HUES6 (cell line): ENCODE results near the gene KCNK17.

ENCODE experiments used
- H3K27ac ChIP-seq: 2 replicates; pipeline ENCODE4 v1.7.0; 2013; ENCODE audit warnings: low read depth, mild to moderate bottlenecking, low read length, inconsistent platforms
- H3K27me3 ChIP-seq: 2 replicates; pipeline ENCODE4 v1.6.1; 2013; ENCODE audit warnings: low read length; ENCODE audit not compliant: control insufficient read depth, insufficient read depth
- H3K36me3 ChIP-seq: 2 replicates; pipeline ENCODE4 v1.6.1; 2013; ENCODE audit warnings: low read length; ENCODE audit not compliant: control insufficient read depth, insufficient read depth
- H3K4me1 ChIP-seq: 2 replicates; pipeline ENCODE4 v1.6.1; 2013; ENCODE audit warnings: low read length; ENCODE audit not compliant: control insufficient read depth, insufficient read depth
- H3K4me3 ChIP-seq: 2 replicates; pipeline ENCODE4 v1.5.1; 2013; ENCODE audit warnings: low read depth, low read length
- H3K9ac ChIP-seq: one replicate; pipeline ENCODE4 v1.6.1; 2013; ENCODE audit warnings: mild to moderate bottlenecking, low read length
- H3K9me3 ChIP-seq: 2 replicates; pipeline ENCODE4 v1.6.1; 2013; ENCODE audit warnings: low read depth, low read length; ENCODE audit not compliant: control insufficient read depth, insufficient read depth

The KCNK17 gene

DNA sequence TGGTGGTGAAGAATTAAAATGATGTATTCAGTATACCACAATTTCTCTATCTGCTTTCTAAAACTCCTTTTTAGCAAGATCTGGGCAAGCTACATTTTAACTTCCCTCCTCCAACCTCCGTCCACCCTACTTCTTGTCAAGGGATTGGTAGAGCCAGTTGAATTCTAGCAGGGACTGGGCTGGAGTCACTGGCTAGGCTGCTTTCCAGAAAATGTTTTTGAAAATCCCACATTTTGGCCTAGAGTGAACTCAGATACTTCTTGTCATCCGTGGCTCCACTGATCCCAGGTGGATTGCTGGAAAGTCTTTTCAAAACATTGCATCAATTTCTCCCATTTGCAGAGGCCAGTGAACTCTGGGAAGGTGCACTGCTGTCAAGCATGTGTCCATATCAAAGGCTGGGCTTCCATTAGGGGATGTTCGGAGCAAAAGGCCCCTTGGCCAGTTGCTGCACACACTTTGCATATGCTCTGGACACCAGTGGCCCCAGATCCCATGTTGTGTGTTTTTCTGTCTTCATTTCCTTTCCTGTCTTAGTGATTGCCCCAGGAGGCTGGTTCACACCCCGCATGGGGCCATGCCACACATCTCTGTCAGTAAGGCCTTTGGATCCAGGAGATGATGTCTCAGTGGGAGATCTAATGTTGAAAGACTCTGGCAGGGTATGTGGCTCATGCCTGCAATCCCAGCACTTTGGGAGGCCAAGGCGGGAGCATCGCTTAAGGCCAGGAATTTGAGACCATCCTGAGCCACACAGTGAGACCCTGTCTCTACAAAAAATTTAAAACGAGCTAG lies 19.6 kb upstream of the KCNK17 start:
- H3K27me3 ChIP-seq = no peaks in the 10 kb centered on the region

DNA sequence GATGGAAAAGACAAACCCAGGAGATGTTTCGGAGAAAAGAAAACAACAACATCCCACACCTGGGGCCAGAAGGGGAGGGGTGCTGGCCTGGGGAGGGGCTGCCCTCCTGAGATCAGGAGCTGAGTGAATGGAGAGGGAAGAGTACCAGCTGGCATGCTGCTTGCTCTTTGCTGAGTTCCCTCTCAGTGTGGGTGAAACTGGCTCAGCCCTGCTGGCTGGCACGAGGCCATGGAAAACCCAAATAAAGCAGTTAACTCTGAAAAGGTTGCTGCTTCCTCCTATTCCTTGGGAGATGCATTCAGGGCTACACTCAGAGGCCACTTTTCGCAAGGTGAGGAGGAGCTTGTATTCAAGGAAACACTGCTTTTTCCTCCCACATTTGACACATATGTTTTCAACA lies 16.3 kb upstream of the KCNK17 start:
- Histone ChIP-seq H3K27me3 (peaks cover 7% of the 10 kb centered on the region; the same call in 1 of the 2 replicates), H3K9ac (no peak overlapping the region), H3K9me3 (no peaks in the 10 kb centered on the region), H3K27ac (no peak overlapping the region), H3K36me3 (no peaks in the 10 kb centered on the region), H3K4me1 (no peaks in the 10 kb centered on the region), H3K4me3 (no peak overlapping the region)

More for the DNA sequence above, 19.6 kb upstream of the KCNK17 start:
- Histone ChIP-seq H3K4me3 (no peak overlapping the region), H3K9me3 (no peaks in the 10 kb centered on the region), H3K36me3 (no peaks in the 10 kb centered on the region), H3K9ac (no peak overlapping the region), H3K27ac (no peak overlapping the region), H3K4me1 (peaks cover 7% of the 10 kb centered on the region; the same call in 1 of the 2 replicates)

DNA sequence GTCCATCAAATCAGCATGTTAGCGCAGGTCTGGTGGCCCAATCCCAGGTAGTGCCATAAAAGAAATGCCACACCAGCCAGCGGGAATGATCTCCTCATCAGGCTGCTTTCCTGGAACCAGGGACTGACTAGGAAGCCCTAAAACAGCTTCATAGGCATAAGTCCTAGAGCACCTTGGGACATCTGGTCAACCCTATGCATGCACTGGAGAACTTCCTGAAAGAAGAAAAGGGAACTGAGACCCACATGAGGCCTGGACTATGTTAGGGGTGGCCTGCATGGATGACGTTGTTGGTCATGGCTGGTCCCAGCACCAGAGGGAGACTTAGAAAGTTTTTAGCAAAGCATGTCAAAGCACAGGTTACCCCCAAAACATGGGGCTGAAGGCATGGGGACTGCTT lies 15.8 kb upstream of the KCNK17 start:
- Histone ChIP-seq H3K9me3 (no peaks in the 10 kb centered on the region), H3K9ac (no peak overlapping the region), H3K4me1 (no peaks in the 10 kb centered on the region), H3K27ac (no peak overlapping the region), H3K36me3 (no peaks in the 10 kb centered on the region), H3K27me3 (peaks cover 7% of the 10 kb centered on the region; the same call in 1 of the 2 replicates), H3K4me3 (no peak overlapping the region)

DNA sequence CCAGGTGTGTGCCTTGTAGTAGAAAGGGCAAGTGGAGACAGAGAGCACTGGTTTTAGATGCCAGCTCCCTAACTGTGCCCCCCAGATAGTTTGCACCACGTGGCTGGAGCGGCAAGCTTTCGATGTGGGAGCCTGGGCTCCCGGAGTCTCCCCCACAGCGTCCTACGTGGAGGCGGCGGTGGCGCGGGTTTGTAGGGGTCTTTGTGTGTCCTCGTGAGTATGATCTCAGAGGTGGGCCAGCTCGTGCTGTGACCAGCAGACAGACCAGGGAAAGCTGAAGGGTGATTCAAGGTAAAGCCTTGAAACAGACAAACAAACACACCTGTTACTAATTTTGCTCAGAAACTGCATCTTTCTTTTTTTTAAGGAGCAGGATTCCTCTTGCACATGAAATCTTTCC lies 13.8 kb upstream of the KCNK17 start:
- H3K9ac ChIP-seq = no peak overlapping the region
- H3K4me3 ChIP-seq = no peak overlapping the region
- peaks cover 7% of the 10 kb centered on the region; the same call in 1 of the 2 replicates for H3K27me3 ChIP-seq
- H3K36me3 ChIP-seq = no peaks in the 10 kb centered on the region
- no peaks in the 10 kb centered on the region for H3K9me3 ChIP-seq
- no peaks in the 10 kb centered on the region for H3K4me1 ChIP-seq
- no peak overlapping the region for H3K27ac ChIP-seq

DNA sequence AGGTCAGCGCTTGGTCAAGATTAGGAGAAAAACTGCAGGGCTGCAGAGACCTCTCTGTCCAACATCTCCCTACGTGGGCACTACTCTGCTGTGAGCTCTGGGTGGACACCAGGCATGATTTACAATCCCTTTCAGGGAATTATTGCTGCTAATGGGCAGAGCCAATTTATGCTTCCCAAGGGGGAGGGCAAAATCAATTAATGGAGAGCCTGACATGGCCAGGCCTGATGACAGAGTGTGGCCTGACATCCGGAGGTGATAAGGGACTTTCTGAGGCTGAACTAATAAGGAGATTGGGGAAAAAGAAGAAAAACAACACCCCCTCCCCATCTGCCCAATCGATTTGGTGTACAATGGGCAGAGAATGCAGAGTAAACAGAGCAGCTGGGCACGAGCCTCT lies 13.3 kb upstream of the KCNK17 start:
- no peak overlapping the region for H3K4me3 ChIP-seq
- H3K27ac ChIP-seq = no peak overlapping the region
- no peaks in the 10 kb centered on the region for H3K4me1 ChIP-seq
- H3K9ac ChIP-seq = no peak overlapping the region
- H3K36me3 ChIP-seq = no peaks in the 10 kb centered on the region
- peaks cover 7% of the 10 kb centered on the region; the same call in 1 of the 2 replicates for H3K27me3 ChIP-seq
- H3K9me3 ChIP-seq = no peaks in the 10 kb centered on the region

DNA sequence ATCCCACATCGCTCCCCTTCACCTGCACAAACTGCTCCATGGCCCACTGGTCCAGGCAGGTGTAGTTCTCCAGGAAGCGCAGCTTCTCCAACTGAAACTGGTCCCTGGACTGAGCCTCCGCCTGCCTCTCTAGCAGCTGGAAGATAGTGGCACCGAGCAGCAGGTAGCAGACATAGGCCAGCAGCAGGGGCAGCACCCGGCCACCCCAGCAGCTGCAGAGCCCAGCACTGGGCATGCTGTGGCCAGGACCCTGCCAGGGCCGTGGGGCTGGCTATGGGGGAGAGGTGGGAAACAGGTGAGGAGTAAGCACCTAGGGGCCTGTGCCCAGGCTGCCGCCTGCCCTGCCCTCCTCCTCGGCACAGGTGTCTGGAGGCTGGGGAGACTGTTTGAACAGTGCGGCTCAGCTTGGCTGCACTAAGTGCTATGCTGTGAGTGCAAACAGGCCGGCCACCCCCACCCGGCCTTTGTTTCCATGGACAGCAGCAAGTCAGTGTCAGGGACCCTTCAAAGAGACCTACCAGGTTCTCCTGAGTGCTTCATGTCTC lies 8.2 kb upstream of the KCNK17 start, which contains the start of gene KCNK16:
TSS of gene KCNK16 (minus strand) at position 397 of the 545 bp plus-strand sequence. CDS start at position 235, 162 bp downstream.
- peaks cover 23% of the 10 kb centered on the region for H3K27me3 ChIP-seq
- no peak within 1 kb of the TSS for H3K27ac ChIP-seq
- H3K36me3 ChIP-seq = no peaks in the 10 kb centered on the region
- H3K4me1 ChIP-seq = no peaks in the 10 kb centered on the region
- no peak within 1 kb of the TSS for H3K4me3 ChIP-seq
- no peak within 1 kb of the TSS for H3K9ac ChIP-seq
- no peaks in the 10 kb centered on the region for H3K9me3 ChIP-seq

DNA sequence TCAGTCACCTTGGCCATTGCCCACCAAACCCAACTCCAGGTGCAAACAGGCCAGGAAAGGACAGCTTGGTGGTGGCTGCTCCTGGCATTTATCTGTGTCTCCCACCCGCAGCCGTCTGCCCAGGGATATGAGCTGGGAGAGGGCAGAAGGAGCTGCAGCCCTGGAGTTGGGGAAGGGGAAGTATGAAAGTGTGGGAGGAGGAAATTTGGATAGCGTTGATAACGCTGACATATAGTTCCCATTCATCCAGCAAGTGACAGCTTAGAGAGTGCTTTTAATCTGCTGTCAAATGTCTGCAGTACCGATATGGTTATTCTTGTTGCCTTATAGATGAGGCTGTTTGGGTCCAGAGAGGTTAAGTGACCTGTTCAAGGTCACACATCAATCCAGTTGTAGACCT lies 7.5 kb upstream of the KCNK17 start:
- no peak overlapping the region for H3K27ac ChIP-seq
- no peaks in the 10 kb centered on the region for H3K4me1 ChIP-seq
- no peaks in the 10 kb centered on the region for H3K36me3 ChIP-seq
- no peak overlapping the region for H3K9ac ChIP-seq
- H3K4me3 ChIP-seq = no peak overlapping the region
- H3K9me3 ChIP-seq = no peaks in the 10 kb centered on the region
- H3K27me3 ChIP-seq = peaks cover 29% of the 10 kb centered on the region

DNA sequence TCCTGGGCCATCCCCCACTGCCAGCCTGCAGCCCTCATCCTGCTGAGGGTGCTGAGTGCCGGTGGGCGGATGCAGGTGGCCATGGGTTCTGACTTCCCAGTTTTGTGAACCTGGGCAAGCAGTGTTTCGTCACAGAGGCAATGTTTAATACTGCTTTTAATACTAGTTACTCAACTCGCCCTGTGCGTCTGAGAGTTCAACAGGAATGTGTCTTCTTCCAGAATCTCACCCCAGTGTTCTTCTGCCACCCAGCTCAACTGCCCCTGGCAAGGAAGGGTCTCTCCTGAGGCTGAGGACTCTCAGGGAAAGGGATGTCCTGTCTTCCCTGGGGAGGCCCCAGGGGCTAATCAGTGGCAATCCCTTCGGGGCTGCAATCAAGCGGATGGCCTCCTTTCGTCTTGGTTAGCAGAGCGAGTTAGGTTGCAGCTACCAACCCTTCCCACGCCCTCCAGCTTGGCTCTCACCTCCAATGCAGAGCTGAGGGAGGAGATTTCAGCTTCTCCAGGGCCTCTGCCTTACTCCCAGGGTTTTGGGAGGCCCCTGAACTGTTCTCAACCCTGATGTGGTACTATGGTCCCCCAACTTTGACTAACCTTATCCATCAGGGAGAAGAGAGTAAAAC lies 6.3 kb upstream of the KCNK17 start:
- no peak overlapping the region for H3K9ac ChIP-seq
- peaks cover 35% of the 10 kb centered on the region for H3K27me3 ChIP-seq
- no peak overlapping the region for H3K27ac ChIP-seq
- no peaks in the 10 kb centered on the region for H3K9me3 ChIP-seq
- no peaks in the 10 kb centered on the region for H3K4me1 ChIP-seq
- no peak overlapping the region for H3K4me3 ChIP-seq
- no peaks in the 10 kb centered on the region for H3K36me3 ChIP-seq

DNA sequence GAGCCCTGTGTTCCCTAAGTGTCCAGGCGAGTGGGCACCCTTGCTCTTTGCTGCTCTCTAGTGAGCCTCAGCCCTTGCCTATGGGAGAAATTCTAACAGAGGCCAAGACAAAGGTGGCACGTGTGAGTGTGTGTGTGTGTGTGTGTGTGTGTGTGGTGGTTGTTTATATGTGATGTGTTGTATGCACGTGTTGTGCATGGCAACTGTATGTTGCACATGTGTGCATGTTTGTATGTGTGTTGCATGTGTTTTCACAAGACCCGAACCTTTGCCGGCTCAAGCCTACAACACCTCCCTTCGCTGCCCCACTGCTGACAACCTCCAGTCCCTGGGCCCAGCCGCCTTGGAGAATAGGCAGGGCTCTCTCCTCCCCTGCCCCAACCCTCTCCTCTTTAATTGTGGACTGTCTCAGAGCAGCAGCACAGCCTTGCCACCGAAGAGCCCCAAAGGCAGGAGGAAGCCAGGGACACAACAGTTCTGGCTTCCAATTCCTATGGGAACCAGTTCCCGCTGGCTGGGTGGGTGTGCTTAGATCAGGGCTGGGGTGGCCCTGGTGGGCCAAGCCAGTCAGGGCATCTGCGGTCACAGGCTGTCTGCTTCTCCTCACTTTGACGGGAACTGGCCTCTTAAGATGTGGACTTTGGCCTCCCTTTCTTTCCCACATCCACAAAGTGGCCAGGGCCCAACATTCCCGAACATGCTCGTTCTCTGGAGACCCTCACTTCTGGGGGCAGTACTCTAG lies 5.6 kb upstream of the KCNK17 start:
- Histone ChIP-seq H3K4me3 (no peak overlapping the region), H3K9ac (no peak overlapping the region), H3K9me3 (no peaks in the 10 kb centered on the region), H3K36me3 (no peaks in the 10 kb centered on the region), H3K4me1 (no peaks in the 10 kb centered on the region), H3K27me3 (peaks cover 42% of the 10 kb centered on the region), H3K27ac (no peak overlapping the region)

DNA sequence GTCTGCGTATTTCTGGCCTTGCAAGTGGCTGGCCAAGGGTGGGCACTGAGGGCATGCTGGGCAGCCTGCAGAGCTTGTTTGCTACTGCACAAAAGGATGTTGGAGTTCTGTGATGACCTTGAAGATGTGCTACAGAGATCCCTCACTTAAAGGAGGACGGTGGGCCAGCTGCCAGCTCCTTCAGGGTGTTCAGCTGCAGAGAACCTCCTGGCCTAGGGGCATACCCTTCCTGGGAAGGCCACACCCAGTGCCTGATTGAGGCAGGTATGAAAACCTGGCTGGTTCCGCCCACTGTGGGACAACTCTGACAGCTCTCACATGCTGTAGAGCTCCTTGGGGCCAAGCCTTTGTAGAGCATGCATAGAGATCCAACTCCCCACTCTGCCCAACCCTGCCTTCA lies 3.0 kb upstream of the KCNK17 start:
- no peaks in the 10 kb centered on the region for H3K4me1 ChIP-seq

More for the DNA sequence above, 3.0 kb upstream of the KCNK17 start:
- H3K9ac ChIP-seq = no peak overlapping the region
- no peak overlapping the region for H3K27ac ChIP-seq
- peaks cover 67% of the 10 kb centered on the region for H3K27me3 ChIP-seq
- no peak overlapping the region for H3K4me3 ChIP-seq
- H3K9me3 ChIP-seq = no peaks in the 10 kb centered on the region
- no peaks in the 10 kb centered on the region for H3K36me3 ChIP-seq
